Measurements from ENCODE around the gene STK31. TPM values are rescaled to one million over a fixed set of nuclear protein-coding genes. Genes with fewer than 3 reads are reported as not detected.
"Not testable (repeated sequence)": the region's sequence is repeated elsewhere in the genome, so short reads cannot be mapped to it uniquely, and the experiment has no call there.

The STK31 gene
- total RNA-seq, 4 donors from 2014 or later, result 2.1 TPM; not detected in 2

GRCh38 chr7:23804707-23805106, 94.7 kb downstream of the STK31 start:
- TF ChIP-seq POLR2A (IDR thresholded peaks at IDR 0.05) (no peak), CTCF (IDR thresholded peaks at IDR 0.05) (no peak)
- no peak overlapping the region for H3K27ac ChIP-seq
- H3K9me3 ChIP-seq, result no peaks in the 10 kb centered on the region
- DNase-seq, result no peak
- intact Hi-C loops (cut with DNase I; ENCODE audit: low total_unique reads), result no loop called here
- H3K4me3 ChIP-seq, result no peak overlapping the region
- H3K36me3 ChIP-seq, result no peaks in the 10 kb centered on the region
- no peaks in the 10 kb centered on the region for H3K4me1 ChIP-seq
- H3K27me3 ChIP-seq, result no peaks in the 10 kb centered on the region

- no peak overlapping the region for H3K4me3 ChIP-seq
- H3K36me3 ChIP-seq, result no peaks in the 10 kb centered on the region
- DNase-seq, result no peak
- intact Hi-C loops (cut with DNase I; ENCODE audit: low total_unique reads), result no loop called here
- no peak overlapping the region for H3K27ac ChIP-seq
- H3K4me1 ChIP-seq, result no peaks in the 10 kb centered on the region
- TF ChIP-seq POLR2A (IDR thresholded peaks at IDR 0.05), result no peak
- TF ChIP-seq CTCF (IDR thresholded peaks at IDR 0.05), result no peak
- no peaks in the 10 kb centered on the region for H3K27me3 ChIP-seq
- H3K9me3 ChIP-seq, result peaks cover 0 to 5% of the 10 kb centered on the region in 2 donors
Observed at GRCh38 chr7:23808421-23808820, 98.4 kb downstream of the STK31 start.

- Histone ChIP-seq H3K4me1 (no peaks in the 10 kb centered on the region), H3K9me3 (peaks cover 0 to 5% of the 10 kb centered on the region in 2 donors), H3K36me3 (no peaks in the 10 kb centered on the region), H3K27ac (no peak overlapping the region), H3K4me3 (no peak overlapping the region), H3K27me3 (no peaks in the 10 kb centered on the region)
- no peak for DNase-seq
- TF ChIP-seq CTCF (IDR thresholded peaks at IDR 0.05) (no peak), POLR2A (IDR thresholded peaks at IDR 0.05) (no peak)
- intact Hi-C loops (cut with DNase I; ENCODE audit: low total_unique reads), result no loop called here
Observed at GRCh38 chr7:23810099-23810498, 100.1 kb downstream of the STK31 start.

- no peaks in the 10 kb centered on the region for H3K36me3 ChIP-seq
- intact Hi-C loops (cut with DNase I; ENCODE audit: low total_unique reads), result no loop called here
- H3K27me3 ChIP-seq, result no peaks in the 10 kb centered on the region
- H3K27ac ChIP-seq, result no peak overlapping the region
- H3K9me3 ChIP-seq, result peaks cover 0 to 5% of the 10 kb centered on the region in 2 donors
- H3K4me3 ChIP-seq, result no peak overlapping the region
- DNase-seq, result no peak
- H3K4me1 ChIP-seq, result no peaks in the 10 kb centered on the region
- TF ChIP-seq CTCF (IDR thresholded peaks at IDR 0.05) (no peak), POLR2A (IDR thresholded peaks at IDR 0.05) (no peak)
Observed at GRCh38 chr7:23811540-23811939, 101.5 kb downstream of the STK31 start.

GRCh38 chr7:23828125-23828524, 118.1 kb downstream of the STK31 start:
- H3K27me3 ChIP-seq; intact Hi-C loops (cut with DNase I; ENCODE audit: low total_unique reads); H3K4me3 ChIP-seq; DNase-seq; H3K9me3 ChIP-seq; H3K27ac ChIP-seq; H3K36me3 ChIP-seq; H3K4me1 ChIP-seq: not testable (repeated sequence)

GRCh38 chr7:23832733-23833132, 122.7 kb downstream of the STK31 start:
- H3K4me1 ChIP-seq; H3K36me3 ChIP-seq; H3K9me3 ChIP-seq; H3K27ac ChIP-seq; DNase-seq; H3K4me3 ChIP-seq; H3K27me3 ChIP-seq; intact Hi-C loops (cut with DNase I; ENCODE audit: low total_unique reads): not testable (repeated sequence)
